ENCODE measurements around the gene KRTAP12-4. TPM values are rescaled to one million over a fixed set of nuclear protein-coding genes. Genes with fewer than 3 reads are reported as not detected.

The KRTAP12-4 gene
- total and polyA plus RNA-seq, 2 donors (not counting 3 experiments of a cell fraction or from before 2014, with no cell fraction given): not detected

DNA sequence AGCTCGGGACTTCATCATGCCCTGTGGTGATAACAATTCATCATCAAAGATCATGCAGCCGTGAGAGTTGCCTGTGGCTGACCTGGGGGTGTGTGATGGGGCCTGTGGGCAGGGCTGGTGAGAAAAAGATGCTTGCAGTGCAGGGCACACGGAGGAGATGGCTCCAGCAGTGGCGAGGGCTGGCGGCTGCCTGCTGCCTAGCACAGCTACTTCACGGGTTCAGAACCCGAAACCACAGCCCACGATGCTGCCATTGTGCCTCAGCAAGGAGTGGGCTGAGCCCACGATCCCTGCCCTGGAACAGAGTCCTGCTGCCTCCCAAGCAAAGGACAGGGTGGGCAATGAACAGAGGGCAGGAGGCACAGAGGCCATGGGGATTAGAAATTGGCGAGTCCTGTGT, 28.2 kb downstream of the KRTAP12-4 start:
- dilution Hi-C loops (cut with MboI; ENCODE audit: extremely low pct_ligation_motif_present, low sequenced_read_pairs): no loop called here
- no peak overlapping the region for H3K9ac ChIP-seq (replicated peaks; ENCODE audit: extremely low read depth, insufficient read depth, low read length)
- H3K27ac ChIP-seq (ENCODE audit: insufficient read depth, low read depth, low read length): no peak overlapping the region
- no peak for DNase-seq (ENCODE audit: low read depth, low spot score)
- no peak overlapping the region for H3K4me2 ChIP-seq (ENCODE audit: insufficient read depth, low read length)
- no peaks in the 10 kb centered on the region for H3K27me3 ChIP-seq (ENCODE audit: control insufficient read depth in 2 of 2, insufficient read depth in 2 of 2, low read length in 2 of 2)
- no peaks in the 10 kb centered on the region for H3K9me1 ChIP-seq (replicated peaks; ENCODE audit: control insufficient read depth, extremely low read depth, insufficient read depth, low read length)
- CTCF ChIA-PET: no interaction called here
- no TSS peak for BruUV-seq (replicated peaks)
- no peaks in the 10 kb centered on the region for H3K79me2 ChIP-seq (ENCODE audit: control insufficient read depth, insufficient read depth, low read length)
- FAIRE-seq: no peak
- intact Hi-C loops (cut with micrococcal nuclease): no loop called here
- POLR2A ChIA-PET: no interaction called here
- H3K4me1 ChIP-seq (ENCODE audit: control insufficient read depth, extremely low read depth, insufficient read depth, low read length): no peaks in the 10 kb centered on the region
- no peak overlapping the region for H3K4me3 ChIP-seq (replicated peaks in 1 of 3; ENCODE audit: insufficient read depth in 1 of 3, low read depth in 1 of 3, low read length in 3 of 3)
- H3K36me3 ChIP-seq (ENCODE audit: control insufficient read depth in 2 of 2, extremely low read depth in 1 of 2, insufficient read depth in 2 of 2, low read length in 2 of 2): no peaks in the 10 kb centered on the region
- TF ChIP-seq GATA2 (IDR thresholded peaks at IDR 0.05; ENCODE audit: insufficient read depth, insufficient read length, low read depth, low read length): no peak
- TF ChIP-seq EZH2 (IDR thresholded peaks at IDR 0.05; ENCODE audit: borderline replicate concordance, low read depth, low read length, severe bottlenecking): no peak
- no peak for TF ChIP-seq MYC (IDR thresholded peaks at IDR 0.05; ENCODE audit: low read depth, low read length)
- TF ChIP-seq MAX (IDR thresholded peaks at IDR 0.05; ENCODE audit: insufficient read depth, insufficient read length): no peak
- TF ChIP-seq FOS (IDR thresholded peaks at IDR 0.05; ENCODE audit: borderline replicate concordance, insufficient read depth, low read length): no peak
- TF ChIP-seq POLR2A (IDR thresholded peaks at IDR 0.05; ENCODE audit: low read depth, low read length): no peak
- no peak for TF ChIP-seq JUN (IDR thresholded peaks at IDR 0.05; ENCODE audit: borderline replicate concordance, insufficient read depth, insufficient read length, low read depth)
- no peak for TF ChIP-seq POLR2AphosphoS5 (IDR thresholded peaks at IDR 0.05; ENCODE audit: insufficient read depth, low read depth, low read length)
- TF ChIP-seq, protein P1, sequence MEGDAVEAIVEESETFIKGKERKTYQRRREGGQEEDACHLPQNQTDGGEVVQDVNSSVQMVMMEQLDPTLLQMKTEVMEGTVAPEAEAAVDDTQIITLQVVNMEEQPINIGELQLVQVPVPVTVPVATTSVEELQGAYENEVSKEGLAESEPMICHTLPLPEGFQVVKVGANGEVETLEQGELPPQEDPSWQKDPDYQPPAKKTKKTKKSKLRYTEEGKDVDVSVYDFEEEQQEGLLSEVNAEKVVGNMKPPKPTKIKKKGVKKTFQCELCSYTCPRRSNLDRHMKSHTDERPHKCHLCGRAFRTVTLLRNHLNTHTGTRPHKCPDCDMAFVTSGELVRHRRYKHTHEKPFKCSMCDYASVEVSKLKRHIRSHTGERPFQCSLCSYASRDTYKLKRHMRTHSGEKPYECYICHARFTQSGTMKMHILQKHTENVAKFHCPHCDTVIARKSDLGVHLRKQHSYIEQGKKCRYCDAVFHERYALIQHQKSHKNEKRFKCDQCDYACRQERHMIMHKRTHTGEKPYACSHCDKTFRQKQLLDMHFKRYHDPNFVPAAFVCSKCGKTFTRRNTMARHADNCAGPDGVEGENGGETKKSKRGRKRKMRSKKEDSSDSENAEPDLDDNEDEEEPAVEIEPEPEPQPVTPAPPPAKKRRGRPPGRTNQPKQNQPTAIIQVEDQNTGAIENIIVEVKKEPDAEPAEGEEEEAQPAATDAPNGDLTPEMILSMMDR (IDR thresholded peaks at IDR 0.05; ENCODE audit: extremely low read depth in 1 of 2, insufficient read depth in 1 of 2, low read depth in 1 of 2, low read length in 2 of 2): no peak
- no peaks in the 10 kb centered on the region for H3K9me3 ChIP-seq (replicated peaks; ENCODE audit: control insufficient read depth, insufficient read depth, low read length)
- no peak overlapping the region for H2AFZ ChIP-seq (ENCODE audit: low read depth, low read length)
- no peaks in the 10 kb centered on the region for H4K20me1 ChIP-seq (replicated peaks; ENCODE audit: control insufficient read depth, extremely low read depth, insufficient read depth, low read length)
